Lower leg skin (tissue), 4 donors: Measurements from ENCODE around the gene MORC2. TPM values are rescaled to one million over a fixed set of nuclear protein-coding genes. Genes with fewer than 3 reads are reported as not detected.

Source experiments
- DNase-seq, 2 donors: peaks; one replicate each; pipeline ENCODE4 v3.0.0-alpha.2; 2019; ENCODE audit warnings: low spot score in 2 of 2
- H3K4me3 ChIP-seq: fragments of 200-600 bp; sonication (generic); 2 replicates; pipeline ENCODE4 v1.5.1; 2017; ENCODE audit warnings: mild to moderate bottlenecking, low read depth; ENCODE audit not compliant: poor library complexity, severe bottlenecking
- CTCF ChIP-seq, 3 donors: fragments of 450-650 bp; IDR thresholded peaks; one replicate each; pipeline ENCODE4 v1.5.1; 2016; ENCODE audit warnings: antibody characterized with exemption in 3 of 3, mild to moderate bottlenecking in 3 of 3, moderate library complexity in 2 of 3
- POLR2A ChIP-seq, 2 donors: fragments of 450-650 bp; IDR thresholded peaks; one replicate each; pipeline ENCODE4 v1.6.1; 2016 to 2017; ENCODE audit warnings: antibody characterized with exemption in 2 of 2, mild to moderate bottlenecking in 1 of 2, moderate library complexity in 1 of 2
- WGBS, 2 donors: methylation state at CpG; one replicate each; pipeline ENCODE4 v1.1.5; 2018; 5-methylcytosine and 5-hydroxymethylcytosine counted together
- intact Hi-C: fragments of 100-400 bp; cut with DNase I; formaldehyde crosslinking; loops from one replicate; pipeline ENCODE4 v1.15.0; 2023; ENCODE audit warnings: low total_unique reads
- total RNA-seq, 4 donors: library from RNA; depleted of rRNA; stranded (reverse); fragments of >200 nt; gene quantifications; one replicate each; pipeline ENCODE4 v1.1.0, GENCODE V29; 2016

Gene MORC2
- total RNA-seq, 4 donors from 2014 or later: 16.2 to 34.7 (median 21.4) TPM

- H3K4me3 ChIP-seq: no peak overlapping the region
- WGBS, 2 donors: 83 to 87% methylated on average over 4 of the region's 4 CpGs
- no peak for DNase-seq
- TF ChIP-seq CTCF (IDR thresholded peaks at IDR 0.05) (no peak), POLR2A (IDR thresholded peaks at IDR 0.05) (no peak)
- intact Hi-C loops: loop anchor here (10.0 kb wide), 1 partner anchor 292 kb away; the partner anchor contains the start of gene SLC35E4
Observed at GRCh38 chr22:30926706-30927105, 41.9 kb downstream of the MORC2 start.

GRCh38 chr22:30925667-30926066 is 42.9 kb downstream of the MORC2 start:
- WGBS, 2 donors: 91 to 94% methylated on average over 5 of the region's 5 CpGs
- no peak for TF ChIP-seq CTCF (IDR thresholded peaks at IDR 0.05)
- TF ChIP-seq POLR2A (IDR thresholded peaks at IDR 0.05): no peak
- H3K4me3 ChIP-seq: no peak overlapping the region
- intact Hi-C loops: loop anchor here (10.0 kb wide), 1 partner anchor 291 kb away; the partner anchor contains the start of gene SLC35E4
- DNase-seq: no peak

GRCh38 chr22:30923168-30923900 is 45.2 kb downstream of the MORC2 start:
- peak in 1 of 2 donors; percentile 59 for DNase-seq
- WGBS, 2 donors: 87 to 90% methylated on average over 9 of the region's 9 CpGs
- intact Hi-C loops: loop anchor here (5.0 to 10.0 kb wide), 2 partner anchors 161 to 289 kb away; partner anchors contain the start of gene SLC35E4
- TF ChIP-seq POLR2A (IDR thresholded peaks at IDR 0.05): no peak
- no peak for TF ChIP-seq CTCF (IDR thresholded peaks at IDR 0.05)
- no peak overlapping the region for H3K4me3 ChIP-seq

- DNase-seq: peak in 1 of 2 donors; percentile 87
- no peak overlapping the region for H3K4me3 ChIP-seq
- 50 to 62% methylated on average over 34 of the region's 34 CpGs for WGBS, 2 donors
- TF ChIP-seq CTCF (IDR thresholded peaks at IDR 0.05): no peak
- TF ChIP-seq POLR2A (IDR thresholded peaks at IDR 0.05): no peak
- intact Hi-C loops: loop anchor here (5.0 to 10.0 kb wide), 2 partner anchors 160 to 287 kb away; partner anchors contain the start of gene SLC35E4
Observed at GRCh38 chr22:30922151-30922611, 46.4 kb downstream of the MORC2 start.

- no peak for TF ChIP-seq POLR2A (IDR thresholded peaks at IDR 0.05)
- TF ChIP-seq CTCF (IDR thresholded peaks at IDR 0.05): no peak
- DNase-seq: peak in 1 of 2 donors; percentile 69
- H3K4me3 ChIP-seq: no peak overlapping the region
- intact Hi-C loops: loop anchor here (5.0 to 10.0 kb wide), 2 partner anchors 159 to 286 kb away; partner anchors contain the start of gene SLC35E4
- 28 to 40% methylated on average over 6 of the region's 6 CpGs for whole genome bisulfite sequencing, 2 donors
Observed at GRCh38 chr22:30921108-30921507, 47.5 kb downstream of the MORC2 start.
